ENCODE data around the gene PMM2.

The PMM2 gene

GRCh38 chr16:8847623-8848022, 50.0 kb downstream of the PMM2 start:
- Histone ChIP-seq H4K20me1 (ENCODE audit: insufficient read depth, low read length, poor library complexity, severe bottlenecking) (no peaks in the 10 kb centered on the region), H3K36me3 (ENCODE audit: insufficient read depth, low read length) (peaks cover 27% of the 10 kb centered on the region; the same call in 1 of the 2 replicates), H3K4me3 (ENCODE audit: low read length, poor library complexity, severe bottlenecking) (no peak overlapping the region), H2AFZ (ENCODE audit: low read length) (no peak overlapping the region), H3K9me2 (replicated peaks; ENCODE audit: low read depth, low read length) (no peaks in the 10 kb centered on the region), H3K9ac (ENCODE audit: low read depth, low read length, poor library complexity, severe bottlenecking) (no peak overlapping the region), H3K9me3 (ENCODE audit: insufficient read depth, low read depth, low read length) (no peaks in the 10 kb centered on the region), H3K79me2 (ENCODE audit: insufficient read depth, low read length) (no peaks in the 10 kb centered on the region), H3K4me2 (ENCODE audit: low read depth, low read length, poor library complexity, severe bottlenecking) (no peak overlapping the region), H3K4me1 (ENCODE audit: insufficient read depth, low read length, poor library complexity, severe bottlenecking) (no peaks in the 10 kb centered on the region), H3K27me3 (ENCODE audit: insufficient read depth, low read length, poor library complexity, severe bottlenecking) (no peaks in the 10 kb centered on the region), H3F3A (ENCODE audit: low read depth) (no peaks in the 10 kb centered on the region)
- TF ChIP-seq EZH2phosphoT487 (IDR thresholded peaks at IDR 0.05; ENCODE audit: borderline replicate concordance) (no peak), CTCF (conservative IDR thresholded peaks at IDR 0.05; ENCODE audit: low read length) (no peak)

- peaks cover 34% of the 10 kb centered on the region; the same call in 1 of the 2 replicates for H3K36me3 ChIP-seq (ENCODE audit: insufficient read depth, low read length)
Observed at GRCh38 chr16:8848231-8848938, 50.7 kb downstream of the PMM2 start.

GRCh38 chr16:8848939-8849391, 51.3 kb downstream of the PMM2 start:
- H3F3A ChIP-seq (ENCODE audit: low read depth): no peaks in the 10 kb centered on the region
- H3K9ac ChIP-seq (ENCODE audit: low read depth, low read length, poor library complexity, severe bottlenecking): no peak overlapping the region
- H3K4me3 ChIP-seq (ENCODE audit: low read length, poor library complexity, severe bottlenecking): no peak overlapping the region
- no peak for TF ChIP-seq EZH2phosphoT487 (IDR thresholded peaks at IDR 0.05; ENCODE audit: borderline replicate concordance)
- no peak for TF ChIP-seq CTCF (conservative IDR thresholded peaks at IDR 0.05; ENCODE audit: low read length)
- no peaks in the 10 kb centered on the region for H3K79me2 ChIP-seq (ENCODE audit: insufficient read depth, low read length)
- no peak overlapping the region for H3K4me2 ChIP-seq (ENCODE audit: low read depth, low read length, poor library complexity, severe bottlenecking)
- no peaks in the 10 kb centered on the region for H3K9me3 ChIP-seq (ENCODE audit: insufficient read depth, low read depth, low read length)
- peaks cover 36% of the 10 kb centered on the region; the same call in 1 of the 2 replicates for H3K36me3 ChIP-seq (ENCODE audit: insufficient read depth, low read length)
- no peaks in the 10 kb centered on the region for H3K9me2 ChIP-seq (replicated peaks; ENCODE audit: low read depth, low read length)
- H3K27me3 ChIP-seq (ENCODE audit: insufficient read depth, low read length, poor library complexity, severe bottlenecking): no peaks in the 10 kb centered on the region
- H3K4me1 ChIP-seq (ENCODE audit: insufficient read depth, low read length, poor library complexity, severe bottlenecking): no peaks in the 10 kb centered on the region
- no peaks in the 10 kb centered on the region for H4K20me1 ChIP-seq (ENCODE audit: insufficient read depth, low read length, poor library complexity, severe bottlenecking)
- no peak overlapping the region for H2AFZ ChIP-seq (ENCODE audit: low read length)

More at GRCh38 chr16:8848231-8848938, 50.7 kb downstream of the PMM2 start:
- no peak for TF ChIP-seq CTCF (conservative IDR thresholded peaks at IDR 0.05; ENCODE audit: low read length)
- no peak for TF ChIP-seq EZH2phosphoT487 (IDR thresholded peaks at IDR 0.05; ENCODE audit: borderline replicate concordance)
- H3K9me3 ChIP-seq (ENCODE audit: insufficient read depth, low read depth, low read length): no peaks in the 10 kb centered on the region
- H3K9ac ChIP-seq (ENCODE audit: low read depth, low read length, poor library complexity, severe bottlenecking): no peak overlapping the region
- no peaks in the 10 kb centered on the region for H3K4me1 ChIP-seq (ENCODE audit: insufficient read depth, low read length, poor library complexity, severe bottlenecking)
- no peaks in the 10 kb centered on the region for H3K9me2 ChIP-seq (replicated peaks; ENCODE audit: low read depth, low read length)
- H4K20me1 ChIP-seq (ENCODE audit: insufficient read depth, low read length, poor library complexity, severe bottlenecking): no peaks in the 10 kb centered on the region
- H3F3A ChIP-seq (ENCODE audit: low read depth): no peaks in the 10 kb centered on the region
- no peaks in the 10 kb centered on the region for H3K79me2 ChIP-seq (ENCODE audit: insufficient read depth, low read length)
- no peak overlapping the region for H2AFZ ChIP-seq (ENCODE audit: low read length)
- no peak overlapping the region for H3K4me3 ChIP-seq (ENCODE audit: low read length, poor library complexity, severe bottlenecking)
- H3K27me3 ChIP-seq (ENCODE audit: insufficient read depth, low read length, poor library complexity, severe bottlenecking): no peaks in the 10 kb centered on the region
- no peak overlapping the region for H3K4me2 ChIP-seq (ENCODE audit: low read depth, low read length, poor library complexity, severe bottlenecking)

All from Loucy (cell line).